T-helper 2 cell treated with Interferon-gamma antibody and Interleukin-4, amounts not matched to agents 100 ng/mL and 5 ng/mL, for 36 hours (primary cell): ENCODE results near the gene RUNX1. TPM values are rescaled to one million over a fixed set of nuclear protein-coding genes. Genes with fewer than 3 reads are reported as not detected.

Experiments used
- intact Hi-C: fragments of 100-400 bp; cut with micrococcal nuclease; formaldehyde crosslinking; loops from one replicate; pipeline ENCODE4 v1.15.1; 2023
- total RNA-seq: library from RNA; stranded (reverse); gene quantifications from 2 replicates; pipeline ENCODE4 v1.2.3, GENCODE V29; 2022

The RUNX1 gene
- total RNA-seq, 1 donor from 2014 or later: 84.3 TPM

DNA sequence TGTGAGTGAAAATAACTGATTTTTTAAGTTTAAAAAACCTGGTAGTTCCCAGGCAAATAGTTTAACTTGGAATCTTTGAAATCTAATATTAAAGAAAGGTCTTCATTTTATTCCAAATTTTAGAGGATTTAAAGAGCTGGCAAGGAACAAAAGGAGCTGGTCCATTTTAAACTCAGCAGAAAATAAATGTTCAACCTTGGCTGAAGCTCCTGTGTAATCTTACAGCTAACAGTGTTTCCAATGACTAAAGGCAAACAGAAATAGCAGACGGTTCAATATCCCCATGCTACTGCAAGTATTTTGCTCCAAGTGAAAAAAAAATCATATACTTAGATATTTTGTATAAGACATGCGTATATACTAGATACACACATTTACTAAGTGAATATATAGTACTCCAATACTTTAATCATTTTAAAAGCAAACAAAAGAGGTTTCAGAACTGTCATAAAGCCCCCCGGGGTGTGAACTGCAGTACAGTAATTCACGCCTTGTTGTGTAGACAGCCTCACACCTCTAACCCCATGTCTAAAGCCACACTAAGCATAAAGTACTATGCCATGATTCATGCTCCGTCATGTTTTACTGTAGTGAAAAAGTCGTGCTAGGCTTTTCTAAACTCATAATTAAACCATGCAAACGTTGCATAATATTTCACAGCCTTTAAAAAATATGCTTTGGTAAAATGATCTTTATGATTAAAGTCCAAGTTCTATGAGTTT lies 248.1 kb downstream of the RUNX1 start:
- intact Hi-C loops: loop anchor here (5.0 to 10.0 kb wide), 2 partner anchors 184 to 601 kb away; no protein-coding TSS in a partner anchor

DNA sequence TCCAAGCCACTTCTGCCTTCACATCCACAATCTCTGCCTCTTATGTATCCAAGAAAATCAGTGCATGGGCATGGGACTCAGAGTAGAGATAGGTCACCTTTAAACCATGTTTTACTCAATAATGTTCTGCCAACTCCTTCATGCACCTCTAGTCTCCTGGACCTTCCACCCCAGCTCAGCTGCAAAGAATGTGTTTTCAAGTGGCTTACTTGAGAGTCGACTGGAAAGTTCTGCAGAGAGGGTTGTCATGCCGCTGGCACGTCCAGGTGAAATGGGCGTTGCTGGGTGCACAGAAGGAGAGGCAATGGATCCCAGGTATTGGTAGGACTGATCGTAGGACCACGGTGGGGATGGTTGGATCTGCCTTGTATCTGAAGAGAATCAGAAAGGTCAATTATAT lies 250.0 kb downstream of the RUNX1 start:
- intact Hi-C loops: no loop called here

DNA sequence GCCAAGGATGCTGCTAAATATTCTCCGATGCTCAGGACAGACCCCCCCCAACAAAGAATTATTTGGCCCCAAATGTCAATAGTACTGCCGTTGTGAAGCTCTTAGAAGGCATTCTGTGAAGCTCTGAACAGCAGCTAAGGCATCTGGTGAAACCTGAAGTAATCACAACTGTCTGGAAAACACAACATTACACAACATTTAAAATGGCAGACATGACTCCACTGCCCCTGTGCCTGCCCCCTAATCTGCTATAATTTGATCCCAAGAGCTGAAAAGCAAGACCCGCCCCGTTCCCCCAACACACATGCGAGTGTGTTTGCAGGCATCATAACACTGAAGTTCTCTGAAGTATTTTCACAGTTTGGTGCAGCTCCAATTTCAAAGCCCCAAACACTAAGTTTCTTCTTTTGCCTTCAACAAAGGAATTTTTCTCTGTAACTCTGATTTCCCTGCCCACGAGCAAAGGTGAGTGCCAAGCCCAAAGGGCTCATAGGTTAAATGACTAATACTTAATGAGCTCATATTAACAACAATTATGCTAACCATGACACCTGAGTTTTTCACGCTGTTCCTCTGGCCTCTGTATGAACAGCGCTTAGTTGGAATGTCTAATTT lies 251.1 kb downstream of the RUNX1 start:
- intact Hi-C loops: no loop called here

DNA sequence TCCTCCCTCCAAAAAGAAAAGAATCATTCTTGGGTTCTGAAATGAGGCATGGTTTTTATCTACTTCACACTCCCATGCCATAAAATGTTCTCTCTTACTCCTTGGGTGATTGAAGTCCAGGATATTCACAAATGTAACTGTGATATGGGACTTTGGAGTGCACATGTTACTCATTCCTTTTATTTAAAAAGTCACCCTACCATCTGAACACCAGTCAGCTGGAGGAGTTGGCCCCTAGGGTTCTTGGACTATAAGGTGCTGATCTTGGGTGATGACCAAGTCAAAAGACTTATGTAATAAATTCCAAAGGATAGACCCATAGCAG lies 251.9 kb downstream of the RUNX1 start:
- intact Hi-C loops: no loop called here

DNA sequence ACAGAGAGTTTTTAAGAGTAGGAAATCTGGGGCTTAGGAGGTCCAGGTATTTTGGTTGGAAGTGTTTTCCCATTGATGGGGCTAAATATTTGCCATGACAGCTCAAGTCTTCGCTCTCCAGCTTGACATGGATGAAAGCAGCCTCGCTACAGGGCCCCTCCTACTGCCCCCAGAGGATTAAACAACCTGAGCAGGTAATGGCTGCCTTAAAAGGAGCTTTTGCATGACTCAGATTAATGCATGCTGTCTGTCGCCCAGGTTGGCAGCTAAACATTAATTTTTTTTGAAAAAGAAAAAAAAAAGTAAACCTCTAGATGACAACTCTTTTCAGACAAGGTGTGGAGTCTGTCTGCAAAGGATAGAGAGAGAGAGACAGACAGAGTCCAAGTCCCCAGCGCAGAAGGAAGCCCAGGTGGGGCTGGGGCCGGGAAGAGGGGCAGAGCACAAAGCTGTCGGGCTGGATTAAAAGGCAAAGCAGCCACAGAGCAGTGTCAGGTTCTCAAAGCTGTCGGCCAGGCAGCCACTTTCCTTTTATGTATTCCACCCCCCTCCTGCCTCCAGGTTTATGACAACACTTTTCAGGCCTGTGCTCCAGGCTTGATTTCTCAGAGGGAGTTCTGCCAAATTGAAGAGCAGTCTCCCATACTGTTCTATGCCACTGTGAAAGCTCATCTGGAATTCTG lies 252.4 kb downstream of the RUNX1 start:
- intact Hi-C loops: no loop called here

DNA sequence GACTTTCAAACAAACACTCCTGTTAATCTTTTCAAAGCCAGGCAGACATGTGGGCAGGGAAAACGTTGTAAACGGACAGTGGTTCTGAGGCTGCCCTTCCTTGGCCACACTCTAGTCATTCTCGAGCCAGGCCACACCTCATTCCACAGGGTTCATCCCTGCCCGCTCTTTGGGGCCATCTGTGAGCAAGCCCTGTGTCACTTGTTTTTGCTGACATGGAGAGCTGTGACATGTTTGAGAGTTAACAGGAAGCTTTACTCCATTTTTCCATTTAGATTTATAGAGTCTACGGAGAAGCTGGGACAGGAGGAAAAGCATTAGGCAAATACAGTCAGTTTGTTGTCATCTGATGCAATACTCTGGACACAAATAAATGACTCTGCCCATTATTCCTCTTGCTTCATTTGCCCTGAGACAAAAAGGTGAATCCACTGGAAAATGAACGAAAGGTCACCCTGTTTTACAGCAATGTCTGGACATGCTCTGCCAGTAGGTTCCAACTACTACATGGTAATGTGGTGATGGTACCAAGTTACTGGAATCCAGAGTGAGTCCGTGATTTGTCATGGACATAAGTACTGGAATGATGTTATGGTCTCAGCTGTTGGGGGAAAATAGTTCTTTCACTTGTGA lies 253.4 kb downstream of the RUNX1 start:
- intact Hi-C loops: no loop called here

DNA sequence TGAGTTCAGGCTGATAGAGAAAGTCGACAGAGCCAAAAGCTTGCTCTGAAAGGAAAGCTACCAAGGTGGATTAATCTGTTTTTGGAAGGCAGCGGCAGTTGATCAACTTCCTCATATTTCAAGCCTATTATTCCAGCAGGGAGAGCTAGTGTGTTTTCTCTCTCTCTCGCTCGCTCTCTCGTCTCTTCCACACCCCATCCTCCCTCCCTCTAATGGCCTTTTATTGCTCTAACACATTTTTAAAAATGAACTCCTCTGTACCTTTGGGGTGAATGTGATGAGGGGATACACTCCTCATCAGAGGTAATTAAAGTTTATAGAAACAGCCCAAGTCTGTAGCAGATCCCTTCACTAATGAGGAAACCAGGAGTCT lies 253.9 kb downstream of the RUNX1 start:
- intact Hi-C loops: no loop called here

DNA sequence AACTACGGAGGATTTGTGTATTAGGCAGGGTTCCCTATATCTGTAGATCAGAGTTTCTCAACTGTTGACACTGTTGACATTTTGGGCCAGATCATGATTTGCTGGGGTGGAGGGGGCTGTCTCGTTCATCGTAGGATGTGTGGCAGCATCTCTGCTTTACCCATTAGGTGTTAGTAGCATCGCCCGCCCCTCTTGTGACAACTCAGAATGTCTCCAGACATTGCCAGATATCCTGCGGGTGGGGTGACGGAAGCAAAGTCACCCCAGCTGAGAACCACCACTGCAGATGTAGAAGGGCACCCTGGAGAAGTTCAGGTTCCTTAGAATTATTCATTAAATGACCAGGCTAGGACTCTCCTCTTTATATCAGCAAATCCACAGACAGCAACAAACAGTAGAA lies 254.4 kb downstream of the RUNX1 start:
- intact Hi-C loops: no loop called here

- intact Hi-C loops: no loop called here
Measured at GRCh38 chr21:34793471-34793870, 255.6 kb downstream of the RUNX1 start.

DNA sequence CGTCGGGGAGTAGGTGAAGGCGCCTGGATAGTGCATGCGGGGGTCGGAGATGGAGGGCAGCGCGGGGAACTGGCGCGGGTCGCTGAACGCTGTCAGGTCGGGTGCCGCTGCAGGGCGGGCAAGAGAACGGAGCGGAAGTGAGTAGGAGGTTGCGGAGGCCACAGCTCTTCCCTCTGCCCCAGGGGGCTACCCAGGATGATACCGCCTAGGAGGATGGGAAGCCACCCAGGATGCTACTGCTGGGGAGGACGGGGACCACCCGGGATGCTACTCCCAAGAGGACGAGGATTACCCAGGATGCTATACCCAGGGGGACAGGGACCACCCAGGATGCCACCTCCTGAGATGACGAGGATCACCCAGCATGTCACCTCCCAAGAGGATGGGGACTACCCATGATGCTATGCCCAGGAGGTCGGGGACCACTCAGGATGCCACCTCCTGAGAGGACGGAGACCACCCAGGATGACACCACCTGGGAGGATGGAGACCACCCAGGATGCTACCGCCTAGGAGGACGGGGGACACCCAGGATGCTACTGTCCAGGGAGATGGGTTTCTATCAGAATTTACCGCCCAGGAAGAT lies 256.5 kb downstream of the RUNX1 start:
- intact Hi-C loops: no loop called here

DNA sequence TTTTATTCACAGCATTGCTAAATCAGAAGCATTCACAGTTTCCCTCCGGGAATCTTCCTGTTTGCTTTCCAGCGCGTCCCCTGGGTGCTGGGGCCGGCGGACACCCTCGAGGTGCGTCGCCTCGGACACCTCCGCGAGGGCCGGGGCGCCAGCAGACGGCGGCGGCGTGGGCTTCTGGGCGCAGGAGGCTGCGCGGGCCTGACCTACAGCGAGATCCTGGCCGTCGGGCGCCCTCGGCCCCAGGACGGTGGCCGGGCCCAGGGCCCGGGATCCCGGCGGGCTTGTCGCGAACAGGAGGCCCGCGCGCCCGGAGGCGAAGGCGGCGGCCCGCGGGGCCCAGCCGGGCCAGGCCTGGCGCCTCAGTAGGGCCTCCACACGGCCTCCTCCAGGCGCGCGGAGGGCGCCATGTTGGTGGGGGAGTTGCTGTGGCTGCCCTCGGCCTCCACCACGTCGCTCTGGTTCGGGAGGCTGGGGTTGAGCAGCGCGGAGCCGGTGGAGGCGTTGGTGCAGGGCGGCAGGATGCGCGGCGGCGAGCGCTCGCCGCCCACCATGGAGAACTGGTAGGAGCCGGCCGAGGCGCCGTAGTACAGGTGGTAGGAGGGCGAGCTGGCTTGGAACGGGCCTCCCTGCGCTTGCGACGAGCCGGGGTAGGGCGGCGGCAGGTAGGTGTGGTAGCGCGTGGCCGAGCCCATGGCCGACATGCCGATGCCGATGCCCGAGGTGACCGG lies 257.2 kb downstream of the RUNX1 start:
- intact Hi-C loops: no loop called here

- intact Hi-C loops: no loop called here
Measured at GRCh38 chr21:34790834-34791233, 258.3 kb downstream of the RUNX1 start.

DNA sequence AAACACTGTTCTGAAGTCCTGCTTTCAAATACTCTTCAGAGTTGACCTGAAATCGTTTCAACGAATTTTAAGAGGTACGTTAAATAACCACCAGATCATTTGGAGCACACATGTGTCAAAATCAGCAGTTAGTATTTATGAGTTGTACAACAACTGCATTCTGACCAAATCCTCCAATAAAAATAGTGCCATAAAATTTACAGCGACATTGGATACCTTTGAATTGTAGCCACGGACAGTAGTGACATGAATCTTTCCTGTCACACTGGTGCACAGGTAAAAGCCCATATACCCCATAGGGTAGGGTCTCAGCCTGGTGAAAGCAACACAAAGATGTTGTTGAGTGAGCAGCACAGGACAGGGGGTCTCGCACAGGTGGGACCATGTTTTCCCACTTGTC lies 258.8 kb downstream of the RUNX1 start:
- intact Hi-C loops: no loop called here

DNA sequence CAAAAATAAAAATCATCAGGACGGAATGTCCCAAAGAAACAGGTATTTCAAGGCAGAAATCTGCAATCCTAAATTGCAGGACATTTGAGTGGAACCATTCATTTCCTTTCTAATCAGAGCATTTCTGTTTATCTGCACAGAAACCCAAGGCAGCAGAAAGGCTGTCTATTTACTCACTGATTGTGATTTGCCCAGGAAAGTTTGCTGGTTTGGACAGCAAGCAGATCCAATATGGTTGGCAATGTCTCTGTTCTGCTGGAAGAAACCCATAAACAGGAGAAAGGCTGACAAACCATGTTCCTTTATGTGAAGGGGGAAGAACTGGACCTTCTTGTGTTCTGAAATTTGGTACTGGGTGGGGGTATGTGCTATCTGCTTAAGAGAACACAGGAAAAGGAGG lies 260.2 kb downstream of the RUNX1 start:
- intact Hi-C loops: no loop called here

GRCh38 chr21:34783815-34784214 lies 265.3 kb downstream of the RUNX1 start:
- intact Hi-C loops: no loop called here

- intact Hi-C loops: no loop called here
Measured at GRCh38 chr21:34782506-34783360, 266.4 kb downstream of the RUNX1 start.

DNA sequence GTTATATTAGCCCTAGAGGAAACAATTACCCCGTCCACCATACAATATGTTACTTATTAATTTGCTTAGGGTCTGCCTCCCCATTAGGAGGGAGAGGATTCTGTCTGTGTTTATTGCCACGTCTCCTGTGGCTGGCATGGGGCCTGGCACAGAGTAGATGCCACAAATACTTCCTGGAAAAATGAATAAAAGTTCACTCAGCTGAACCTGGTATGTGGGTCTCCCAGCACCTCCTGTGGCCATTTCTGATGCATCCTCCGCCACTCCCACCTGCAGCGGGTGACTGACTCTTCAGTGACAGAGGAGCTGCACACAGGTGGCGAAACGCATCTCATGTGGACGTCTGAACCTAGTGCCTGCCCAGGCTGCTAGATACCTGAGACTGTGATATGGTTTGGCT lies 267.6 kb downstream of the RUNX1 start:
- intact Hi-C loops: no loop called here

DNA sequence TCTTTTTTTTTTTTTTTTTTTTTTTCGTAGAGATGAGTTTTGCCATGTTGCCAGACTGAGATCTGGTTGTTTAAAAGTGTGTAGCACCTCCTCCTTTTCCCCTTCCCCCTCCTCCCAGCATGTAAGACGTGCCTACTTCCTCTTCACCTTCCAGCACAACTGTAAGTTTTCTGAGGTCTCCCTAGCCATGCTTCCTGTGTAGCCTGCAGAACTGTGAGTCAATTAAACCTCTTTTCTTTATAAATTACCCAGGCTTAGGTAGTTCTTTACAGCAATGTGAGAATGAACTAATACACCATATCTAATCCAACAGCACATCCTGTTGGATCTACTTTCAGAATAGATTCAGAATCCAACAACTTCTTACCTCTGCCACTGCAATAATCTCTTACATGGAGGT lies 269.2 kb downstream of the RUNX1 start:
- intact Hi-C loops: no loop called here

DNA sequence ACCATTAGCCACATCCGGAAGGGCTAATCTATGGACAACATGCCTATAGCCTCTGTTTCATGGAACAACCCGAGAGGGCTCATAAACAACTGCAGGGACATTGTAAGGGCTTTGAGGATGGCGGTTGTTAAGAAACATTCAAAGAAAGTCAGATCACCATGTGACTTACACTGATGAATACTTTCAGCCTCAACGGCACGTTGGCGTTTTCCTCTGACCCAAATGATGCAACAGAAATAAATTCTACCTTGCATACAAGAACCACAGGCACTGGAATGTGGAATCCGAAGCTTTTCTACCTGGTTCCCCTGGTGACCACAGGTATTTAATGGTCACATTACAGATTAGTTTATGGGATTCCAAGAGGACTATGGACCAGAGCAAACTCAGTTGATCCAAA lies 273.3 kb downstream of the RUNX1 start:
- intact Hi-C loops: no loop called here

DNA sequence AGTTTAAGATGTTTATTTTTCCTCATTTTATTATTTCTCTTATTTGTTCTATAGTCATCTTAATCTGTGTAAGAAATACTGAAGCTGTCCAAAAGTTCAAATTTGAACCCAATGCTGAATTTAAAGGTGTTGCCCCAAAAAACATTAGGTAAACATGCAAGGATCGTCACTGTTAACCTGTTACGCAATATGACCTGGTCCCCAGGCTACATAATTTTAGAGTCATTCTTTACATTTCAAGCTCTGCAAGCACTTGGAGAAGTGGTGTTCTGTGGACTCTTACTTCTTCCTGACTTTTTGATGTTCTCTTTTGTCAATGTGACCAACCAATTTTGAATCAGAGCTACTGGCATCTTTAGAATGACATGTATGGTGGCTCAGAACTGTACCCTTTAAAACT lies 274.4 kb downstream of the RUNX1 start:
- intact Hi-C loops: no loop called here
